Measurements from ENCODE around the gene CD300LB.

- no peak for TF ChIP-seq CTCF (IDR thresholded peaks at IDR 0.05; ENCODE audit: borderline replicate concordance, extremely low read depth, low read length, poor library complexity, severe bottlenecking)
- no peak for TF ChIP-seq EZH2 (IDR thresholded peaks at IDR 0.05; ENCODE audit: borderline replicate concordance, low read depth, low read length, severe bottlenecking)
Observed at GRCh38 chr17:74523308-74523707, 8.0 kb downstream of the CD300LB start.

Measured in DND-41 (cell line).